Liver (tissue), 9 donors: Measurements from ENCODE around the gene TP53TG5. TPM values are rescaled to one million over a fixed set of nuclear protein-coding genes. Genes with fewer than 3 reads are reported as not detected.

Experiments used
- DNase-seq: peaks from one replicate; pipeline ENCODE4 v3.0.0-alpha.2; 2017; ENCODE audit warnings: low spot score
- H3K27ac ChIP-seq, 2 donors: one replicate each; pipeline ENCODE4 v1.7.0; 2013; ENCODE audit warnings: inconsistent platforms in 2 of 2, low read length in 2 of 2, control low read depth in 1 of 2, low read depth in 1 of 2, mild to moderate bottlenecking in 1 of 2
- H3K27me3 ChIP-seq, 4 donors: one replicate each; pipeline versions ENCODE4 v1.6.1 to v1.7.0; 2013; ENCODE audit warnings: low read length in 3 of 4, inconsistent platforms in 1 of 4, mild to moderate bottlenecking in 1 of 4, moderate library complexity in 1 of 4; ENCODE audit not compliant: control insufficient read depth in 4 of 4, insufficient read depth in 4 of 4
- H3K36me3 ChIP-seq, 4 donors: one replicate each; pipeline versions ENCODE4 v1.6.1 to v1.7.0; 2013; ENCODE audit warnings: low read length in 3 of 4, mild to moderate bottlenecking in 3 of 4, low read depth in 1 of 4, moderate library complexity in 1 of 4; ENCODE audit not compliant: control insufficient read depth in 4 of 4, insufficient read depth in 3 of 4
- H3K4me1 ChIP-seq, 4 donors: one replicate each; pipeline versions ENCODE4 v1.6.1 to v1.7.0; 2013; ENCODE audit warnings: low read length in 3 of 4, mild to moderate bottlenecking in 3 of 4, moderate library complexity in 1 of 4; ENCODE audit not compliant: control insufficient read depth in 4 of 4, insufficient read depth in 4 of 4
- H3K4me3 ChIP-seq, 3 donors: one replicate each; pipeline versions ENCODE4 v1.6.1 to v1.7.0; 2013; ENCODE audit warnings: low read length in 3 of 3, control low read depth in 1 of 3, low read depth in 1 of 3, mild to moderate bottlenecking in 1 of 3
- H3K9ac ChIP-seq, 2 donors: one replicate each; pipeline ENCODE4 v1.7.0; 2013; ENCODE audit warnings: low read length in 2 of 2, mild to moderate bottlenecking in 2 of 2, moderate library complexity in 2 of 2, control low read depth in 1 of 2, low read depth in 1 of 2
- H3K9me3 ChIP-seq, 4 donors: one replicate each; pipeline versions ENCODE4 v1.6.1 to v1.7.0; 2013; ENCODE audit warnings: low read length in 3 of 4; ENCODE audit not compliant: control insufficient read depth in 4 of 4
- EGR1 ChIP-seq, 2 donors: IDR thresholded peaks; 2 replicates each; pipeline ENCODE4 v1.6.1; 2016 to 2018; ENCODE audit warnings: antibody characterized with exemption in 2 of 2, low read depth in 2 of 2
- FOXA1 ChIP-seq: IDR thresholded peaks from 2 replicates; pipeline ENCODE4 v1.6.1; 2016; ENCODE audit warnings: antibody characterized with exemption
- FOXA2 ChIP-seq: IDR thresholded peaks from 2 replicates; pipeline ENCODE4 v1.6.1; 2016; ENCODE audit warnings: antibody characterized with exemption
- GABPA ChIP-seq, 2 donors: IDR thresholded peaks in 1 of 2; conservative IDR thresholded peaks in 1 of 2; 2 replicates each; pipeline ENCODE4 v1.6.1; 2016; ENCODE audit warnings: antibody characterized with exemption in 2 of 2, mild to moderate bottlenecking in 1 of 2, moderate library complexity in 1 of 2
- HNF4A ChIP-seq, 2 donors: conservative IDR thresholded peaks; 2 replicates each; pipeline ENCODE4 v1.6.1; 2016; ENCODE audit warnings: antibody characterized with exemption in 2 of 2, mild to moderate bottlenecking in 2 of 2
- HNF4G ChIP-seq: IDR thresholded peaks from 2 replicates; pipeline ENCODE4 v1.6.1; 2016; ENCODE audit warnings: antibody characterized with exemption
- JUND ChIP-seq, 2 donors: IDR thresholded peaks; 2 replicates each; pipeline ENCODE4 v1.6.1; 2016; ENCODE audit warnings: antibody characterized with exemption in 2 of 2
- NR2F2 ChIP-seq: IDR thresholded peaks from 2 replicates; pipeline ENCODE4 v1.6.1; 2016; ENCODE audit warnings: antibody characterized with exemption
- RAD21 ChIP-seq, 2 donors: IDR thresholded peaks; 2 replicates each; pipeline ENCODE4 v1.6.1; 2016; ENCODE audit warnings: antibody characterized with exemption in 2 of 2, mild to moderate bottlenecking in 2 of 2
- RXRA ChIP-seq, 2 donors: IDR thresholded peaks; 2 replicates each; pipeline ENCODE4 v1.6.1; 2017 to 2018; ENCODE audit warnings: antibody characterized with exemption in 2 of 2, mild to moderate bottlenecking in 1 of 2
- SP1 ChIP-seq: IDR thresholded peaks from 2 replicates; pipeline ENCODE4 v1.6.1; 2018; ENCODE audit warnings: antibody characterized with exemption, mild to moderate bottlenecking
- YY1 ChIP-seq: IDR thresholded peaks from 2 replicates; pipeline ENCODE4 v1.6.1; 2016; ENCODE audit warnings: antibody characterized with exemption, mild to moderate bottlenecking
- WGBS: extraction: QIAGEN DNeasy Blood & Tissue Kit; methylation state at CpG from one replicate; pipeline ENCODE4 v1.1.7; 2013; 5-methylcytosine and 5-hydroxymethylcytosine counted together
- polyA plus RNA-seq, 2 donors: library from polyadenylated mRNA; stranded (reverse) in 1 of 2; unstranded in 1 of 2; fragments of 200-250 nt in 1 of 2; fragments of >200 nt in 1 of 2; fragmentation: Nextera tagmentation in 1 of 2; extraction: Ambion mirVana in 1 of 2; gene quantifications; one replicate each; pipeline versions ENCODE4 v1.2.1 to v1.2.3, GENCODE V29; 2013 to 2015
- total RNA-seq, 2 donors: library from RNA; depleted of rRNA; stranded (reverse); fragments of >200 nt; gene quantifications; one replicate each; pipeline ENCODE4 v1.2.3, GENCODE V29; 2014
- TF ChIP-seq, protein P1 (sequence below): IDR thresholded peaks from 2 replicates; pipeline ENCODE4 v1.6.1; 2016; ENCODE audit warnings: antibody characterized with exemption, mild to moderate bottlenecking
- TF ChIP-seq, protein P2 (sequence below): IDR thresholded peaks from 2 replicates; pipeline ENCODE4 v1.6.1; 2016; ENCODE audit warnings: antibody characterized with exemption
- TF ChIP-seq, protein P3 (sequence below): IDR thresholded peaks from 2 replicates; pipeline ENCODE4 v1.6.1; 2016; ENCODE audit warnings: antibody characterized with exemption
- TF ChIP-seq, protein P4 (sequence below): fragments of 150-350 bp; IDR thresholded peaks from 2 replicates; pipeline ENCODE4 v1.5.1; 2017; ENCODE audit warnings: improper control_type of control experiment, low read depth, low read length; ENCODE audit not compliant: missing input control
- donor health status: healthy.
- donor health status: healthy.
- donor health status: healthy.
- donor health status: healthy.
- donor health status: healthy.

Gene TP53TG5
- total and polyA plus RNA-seq, 4 donors = not detected

DNA sequence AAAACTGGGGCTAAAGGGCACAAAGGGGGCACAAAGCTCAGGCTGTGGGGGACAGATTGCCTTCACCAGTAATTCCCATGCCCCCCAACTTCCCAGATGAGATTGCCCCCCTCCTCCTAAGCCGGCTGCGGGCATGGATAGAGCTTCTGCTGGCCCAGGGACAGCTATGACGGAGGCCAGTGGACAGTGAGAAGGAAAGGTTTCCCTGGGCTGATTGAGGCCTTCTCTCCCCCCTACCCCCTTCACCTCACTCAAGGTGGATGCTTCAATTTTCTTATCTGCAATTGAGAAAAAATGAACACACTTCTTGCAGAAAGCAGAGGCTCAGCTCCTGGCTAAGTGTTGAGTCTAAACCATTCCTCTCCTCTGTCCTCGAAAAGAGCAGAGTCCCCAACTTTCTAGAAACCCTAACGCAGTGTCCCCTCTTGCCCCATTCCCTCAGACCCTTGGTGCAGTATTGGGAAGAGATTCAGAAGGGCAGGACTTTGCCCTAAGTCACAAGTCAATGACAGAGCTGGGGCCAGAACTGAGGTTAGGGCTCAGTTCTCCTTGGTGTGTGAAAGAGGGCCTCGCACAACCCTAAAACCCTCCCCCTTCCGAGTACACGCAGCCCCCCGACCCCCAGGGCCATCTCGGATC lies 30.7 kb downstream of the TP53TG5 start:
- Histone ChIP-seq H3K9me3 (no peaks in the 10 kb centered on the region), H3K9ac (peak overlapping the region; percentile 57 to 99), H3K36me3 (no peaks in the 10 kb centered on the region), H3K4me3 (peak overlapping the region; percentile 80 to 96 (median 88)), H3K4me1 (peaks cover 0 to 25% (median 2%) of the 10 kb centered on the region in 4 donors), H3K27me3 (no peaks in the 10 kb centered on the region), H3K27ac (peak overlapping the region; percentile 81 to 97)
- no peak for DNase-seq
- 13% methylated on average over 10 of the region's 10 CpGs for WGBS
- TF ChIP-seq RAD21 (IDR thresholded peaks at IDR 0.05) = no peak
- peak; percentile 6 for TF ChIP-seq SP1
- peak in 1 of 2 donors; percentile 28 for TF ChIP-seq RXRA (IDR thresholded peaks at IDR 0.05)
- TF ChIP-seq HNF4A (conservative IDR thresholded peaks at IDR 0.05) = peak; percentile 63 to 75
- TF ChIP-seq NR2F2 = no peak

DNA sequence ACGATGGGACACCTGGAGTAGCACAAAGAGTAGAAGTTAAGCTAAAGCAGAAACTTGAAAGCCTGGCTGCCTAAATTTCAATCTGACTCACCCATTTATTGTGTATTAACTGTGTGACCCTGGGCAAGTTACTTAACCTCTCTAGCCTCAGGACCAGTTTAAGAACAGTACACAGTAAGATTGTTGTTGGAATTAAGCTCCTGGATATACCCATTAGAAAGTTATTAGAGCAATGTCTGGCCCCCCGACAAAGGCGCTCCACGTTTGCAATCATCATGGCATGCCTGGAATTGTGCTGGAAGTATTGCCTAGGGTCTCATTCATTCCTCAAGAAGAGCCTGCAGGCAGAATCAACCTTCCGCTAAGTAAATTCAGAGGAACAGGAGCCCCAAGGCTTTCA lies 31.3 kb downstream of the TP53TG5 start:
- H3K9ac ChIP-seq = peak overlapping the region; percentile 57 to 99
- 32% methylated on average over 5 of the region's 5 CpGs for WGBS
- no peak for DNase-seq
- no peaks in the 10 kb centered on the region for H3K9me3 ChIP-seq
- H3K4me3 ChIP-seq = peak overlapping the region; percentile 80 to 96 (median 88)
- peaks cover 0 to 30% (median 6%) of the 10 kb centered on the region in 4 donors for H3K4me1 ChIP-seq
- H3K27me3 ChIP-seq = no peaks in the 10 kb centered on the region
- TF ChIP-seq YY1 (no peak), FOXA2 (no peak), SP1 (no peak), GABPA (IDR thresholded peaks at IDR 0.05 in 1 of 2, conservative IDR thresholded peaks at IDR 0.05 in 1 of 2) (no peak), NR2F2 (no peak), HNF4G (no peak), HNF4A (conservative IDR thresholded peaks at IDR 0.05) (no peak), EGR1 (IDR thresholded peaks at IDR 0.05; ENCODE audit: low read depth in 2 of 2) (no peak), RXRA (IDR thresholded peaks at IDR 0.05) (no peak), FOXA1 (no peak), RAD21 (IDR thresholded peaks at IDR 0.05) (no peak), JUND (IDR thresholded peaks at IDR 0.05) (no peak)
- TF ChIP-seq, protein P1, sequence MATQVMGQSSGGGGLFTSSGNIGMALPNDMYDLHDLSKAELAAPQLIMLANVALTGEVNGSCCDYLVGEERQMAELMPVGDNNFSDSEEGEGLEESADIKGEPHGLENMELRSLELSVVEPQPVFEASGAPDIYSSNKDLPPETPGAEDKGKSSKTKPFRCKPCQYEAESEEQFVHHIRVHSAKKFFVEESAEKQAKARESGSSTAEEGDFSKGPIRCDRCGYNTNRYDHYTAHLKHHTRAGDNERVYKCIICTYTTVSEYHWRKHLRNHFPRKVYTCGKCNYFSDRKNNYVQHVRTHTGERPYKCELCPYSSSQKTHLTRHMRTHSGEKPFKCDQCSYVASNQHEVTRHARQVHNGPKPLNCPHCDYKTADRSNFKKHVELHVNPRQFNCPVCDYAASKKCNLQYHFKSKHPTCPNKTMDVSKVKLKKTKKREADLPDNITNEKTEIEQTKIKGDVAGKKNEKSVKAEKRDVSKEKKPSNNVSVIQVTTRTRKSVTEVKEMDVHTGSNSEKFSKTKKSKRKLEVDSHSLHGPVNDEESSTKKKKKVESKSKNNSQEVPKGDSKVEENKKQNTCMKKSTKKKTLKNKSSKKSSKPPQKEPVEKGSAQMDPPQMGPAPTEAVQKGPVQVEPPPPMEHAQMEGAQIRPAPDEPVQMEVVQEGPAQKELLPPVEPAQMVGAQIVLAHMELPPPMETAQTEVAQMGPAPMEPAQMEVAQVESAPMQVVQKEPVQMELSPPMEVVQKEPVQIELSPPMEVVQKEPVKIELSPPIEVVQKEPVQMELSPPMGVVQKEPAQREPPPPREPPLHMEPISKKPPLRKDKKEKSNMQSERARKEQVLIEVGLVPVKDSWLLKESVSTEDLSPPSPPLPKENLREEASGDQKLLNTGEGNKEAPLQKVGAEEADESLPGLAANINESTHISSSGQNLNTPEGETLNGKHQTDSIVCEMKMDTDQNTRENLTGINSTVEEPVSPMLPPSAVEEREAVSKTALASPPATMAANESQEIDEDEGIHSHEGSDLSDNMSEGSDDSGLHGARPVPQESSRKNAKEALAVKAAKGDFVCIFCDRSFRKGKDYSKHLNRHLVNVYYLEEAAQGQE = no peak
- TF ChIP-seq, protein P2, sequence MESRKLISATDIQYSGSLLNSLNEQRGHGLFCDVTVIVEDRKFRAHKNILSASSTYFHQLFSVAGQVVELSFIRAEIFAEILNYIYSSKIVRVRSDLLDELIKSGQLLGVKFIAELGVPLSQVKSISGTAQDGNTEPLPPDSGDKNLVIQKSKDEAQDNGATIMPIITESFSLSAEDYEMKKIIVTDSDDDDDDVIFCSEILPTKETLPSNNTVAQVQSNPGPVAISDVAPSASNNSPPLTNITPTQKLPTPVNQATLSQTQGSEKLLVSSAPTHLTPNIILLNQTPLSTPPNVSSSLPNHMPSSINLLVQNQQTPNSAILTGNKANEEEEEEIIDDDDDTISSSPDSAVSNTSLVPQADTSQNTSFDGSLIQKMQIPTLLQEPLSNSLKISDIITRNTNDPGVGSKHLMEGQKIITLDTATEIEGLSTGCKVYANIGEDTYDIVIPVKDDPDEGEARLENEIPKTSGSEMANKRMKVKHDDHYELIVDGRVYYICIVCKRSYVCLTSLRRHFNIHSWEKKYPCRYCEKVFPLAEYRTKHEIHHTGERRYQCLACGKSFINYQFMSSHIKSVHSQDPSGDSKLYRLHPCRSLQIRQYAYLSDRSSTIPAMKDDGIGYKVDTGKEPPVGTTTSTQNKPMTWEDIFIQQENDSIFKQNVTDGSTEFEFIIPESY = no peak
- TF ChIP-seq, protein P3, sequence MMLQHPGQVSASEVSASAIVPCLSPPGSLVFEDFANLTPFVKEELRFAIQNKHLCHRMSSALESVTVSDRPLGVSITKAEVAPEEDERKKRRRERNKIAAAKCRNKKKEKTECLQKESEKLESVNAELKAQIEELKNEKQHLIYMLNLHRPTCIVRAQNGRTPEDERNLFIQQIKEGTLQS = no peak
- TF ChIP-seq, protein P4, sequence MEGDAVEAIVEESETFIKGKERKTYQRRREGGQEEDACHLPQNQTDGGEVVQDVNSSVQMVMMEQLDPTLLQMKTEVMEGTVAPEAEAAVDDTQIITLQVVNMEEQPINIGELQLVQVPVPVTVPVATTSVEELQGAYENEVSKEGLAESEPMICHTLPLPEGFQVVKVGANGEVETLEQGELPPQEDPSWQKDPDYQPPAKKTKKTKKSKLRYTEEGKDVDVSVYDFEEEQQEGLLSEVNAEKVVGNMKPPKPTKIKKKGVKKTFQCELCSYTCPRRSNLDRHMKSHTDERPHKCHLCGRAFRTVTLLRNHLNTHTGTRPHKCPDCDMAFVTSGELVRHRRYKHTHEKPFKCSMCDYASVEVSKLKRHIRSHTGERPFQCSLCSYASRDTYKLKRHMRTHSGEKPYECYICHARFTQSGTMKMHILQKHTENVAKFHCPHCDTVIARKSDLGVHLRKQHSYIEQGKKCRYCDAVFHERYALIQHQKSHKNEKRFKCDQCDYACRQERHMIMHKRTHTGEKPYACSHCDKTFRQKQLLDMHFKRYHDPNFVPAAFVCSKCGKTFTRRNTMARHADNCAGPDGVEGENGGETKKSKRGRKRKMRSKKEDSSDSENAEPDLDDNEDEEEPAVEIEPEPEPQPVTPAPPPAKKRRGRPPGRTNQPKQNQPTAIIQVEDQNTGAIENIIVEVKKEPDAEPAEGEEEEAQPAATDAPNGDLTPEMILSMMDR = no peak
- H3K36me3 ChIP-seq = no peaks in the 10 kb centered on the region
- peak overlapping the region; percentile 81 to 97 for H3K27ac ChIP-seq
